HepG2 (cell line): Measurements from ENCODE around the gene BEAN1.

Source experiments
- BCL3 ChIP-seq: sonication (generic); formaldehyde crosslinking; IDR thresholded peaks from 2 replicates; pipeline ENCODE4 v1.5.1; 2020; ENCODE audit warnings: mild to moderate bottlenecking, missing genetic modification reagents, moderate library complexity
- NFKBIZ ChIP-seq: IDR thresholded peaks from 2 replicates; pipeline ENCODE4 v1.6.1; 2018; ENCODE audit warnings: missing genetic modification reagents, missing compliant biosample characterization
- TCF7L2 ChIP-seq: IDR thresholded peaks from 2 replicates; pipeline ENCODE4 v1.6.1; 2011; ENCODE audit warnings: mild to moderate bottlenecking, low read depth, low read length, moderate library complexity

GRCh38 chr16:66386629-66387622 is 40.2 kb upstream of the BEAN1 start:
- TF ChIP-seq BCL3 (CRISPR knock-in tag) (no peak), NFKBIZ (no peak), TCF7L2 (no peak)
